GM12892 (cell line): Measurements from ENCODE around the gene NIT2.
A peak's percentile ranks its signal among the peaks of the same experiment; 100 is the strongest.
"Not testable (repeated sequence)": the region's sequence is repeated elsewhere in the genome, so short reads cannot be mapped to it uniquely, and the experiment has no call there.

Experiments
- DNase-seq: peaks from one replicate; pipeline ENCODE4 v3.0.0; 2011; ENCODE audit not compliant: insufficient read length
- FAIRE-seq: peaks from 2 replicates; lab custom pipeline; 2011; peaks lifted over from hg19 to GRCh38; lab: Jason Lieb, UNC
- POLR2A ChIP-seq: IDR thresholded peaks from 2 replicates; pipeline ENCODE4 v1.6.1; 2011; ENCODE audit warnings: low read depth, low read length, control low read depth
- POLR2AphosphoS5 ChIP-seq: IDR thresholded peaks from 2 replicates; pipeline ENCODE4 v1.6.1; 2011; ENCODE audit warnings: low read depth, low read length, control low read depth
- TAF1 ChIP-seq: IDR thresholded peaks from 2 replicates; pipeline ENCODE4 v1.6.1; 2011; ENCODE audit warnings: low read depth, mild to moderate bottlenecking, control low read depth, low read length, borderline replicate concordance

Gene NIT2

GRCh38 chr3:100319951-100320350, 14.6 kb upstream of the NIT2 start:
- FAIRE-seq (no peak), DNase-seq (no peak)
- TF ChIP-seq POLR2A: no peak
- no peak for TF ChIP-seq TAF1
- no peak for TF ChIP-seq POLR2AphosphoS5

GRCh38 chr3:100324044-100324443, 10.5 kb upstream of the NIT2 start:
- DNase-seq (no peak), FAIRE-seq (no peak)
- no peak for TF ChIP-seq POLR2A
- TF ChIP-seq POLR2AphosphoS5: no peak
- TF ChIP-seq TAF1: no peak

- TF ChIP-seq POLR2A: no peak
- no peak for TF ChIP-seq TAF1
- TF ChIP-seq POLR2AphosphoS5: no peak
- FAIRE-seq: no peak
Measured at GRCh38 chr3:100325827-100326226, 8.7 kb upstream of the NIT2 start.

GRCh38 chr3:100327377-100327776, 7.2 kb upstream of the NIT2 start:
- not testable (repeated sequence) for DNase-seq, FAIRE-seq

More at GRCh38 chr3:100325827-100326226, 8.7 kb upstream of the NIT2 start:
- DNase-seq: no peak

GRCh38 chr3:100329800-100330489, 4.6 kb upstream of the NIT2 start:
- DNase-seq (no peak), FAIRE-seq (no peak)
- TF ChIP-seq POLR2A (no peak), POLR2AphosphoS5 (no peak), TAF1 (no peak)

GRCh38 chr3:100330651-100331050, 3.9 kb upstream of the NIT2 start:
- TF ChIP-seq POLR2A: no peak
- TF ChIP-seq POLR2AphosphoS5: no peak
- TF ChIP-seq TAF1: no peak
- no peak for DNase-seq
- FAIRE-seq: no peak

- DNase-seq (no peak), FAIRE-seq (no peak)
- no peak for TF ChIP-seq TAF1
- TF ChIP-seq POLR2A: no peak
- TF ChIP-seq POLR2AphosphoS5: no peak
Measured at GRCh38 chr3:100331660-100332059, 2.9 kb upstream of the NIT2 start.

GRCh38 chr3:100333051-100333450, 1.5 kb upstream of the NIT2 start:
- FAIRE-seq (no peak), DNase-seq (no peak)
- no peak for TF ChIP-seq POLR2AphosphoS5
- no peak for TF ChIP-seq TAF1
- no peak for TF ChIP-seq POLR2A

GRCh38 chr3:100333970-100334487, 528 bp upstream of the NIT2 start:
- TF ChIP-seq POLR2A: no peak
- no peak for TF ChIP-seq TAF1
- TF ChIP-seq POLR2AphosphoS5: no peak
- no peak for DNase-seq
- no peak for FAIRE-seq

- TF ChIP-seq TAF1 (no peak), POLR2A (no peak; the same call in 1 of the 2 replicates), POLR2AphosphoS5 (no peak)
- DNase-seq (peak; percentile 26), FAIRE-seq (peak; percentile 82)
Measured at GRCh38 chr3:100335434-100335833, 877 bp downstream of the NIT2 start.

- not testable (repeated sequence) for FAIRE-seq, DNase-seq
Measured at GRCh38 chr3:100336229-100336628, 1.7 kb downstream of the NIT2 start.

GRCh38 chr3:100338911-100339310, 4.4 kb downstream of the NIT2 start:
- DNase-seq: no peak
- no peak for FAIRE-seq
- TF ChIP-seq POLR2A: no peak
- no peak for TF ChIP-seq TAF1
- TF ChIP-seq POLR2AphosphoS5: no peak

- FAIRE-seq (no peak), DNase-seq (no peak)
- TF ChIP-seq TAF1 (no peak), POLR2A (no peak), POLR2AphosphoS5 (no peak)
Measured at GRCh38 chr3:100339786-100340185, 5.2 kb downstream of the NIT2 start.
